ENCODE data around the gene CNGA1.
"Not testable (repeated sequence)": the region's sequence is repeated elsewhere in the genome, so short reads cannot be mapped to it uniquely, and the experiment has no call there.

The CNGA1 gene

GRCh38 chr4:48028696-48029095, 12.2 kb upstream of the CNGA1 start:
- DNase-seq: no peak

GRCh38 chr4:48027653-48028052, 11.2 kb upstream of the CNGA1 start:
- DNase-seq: no peak

GRCh38 chr4:48025005-48025404, 8.5 kb upstream of the CNGA1 start:
- DNase-seq: no peak

GRCh38 chr4:48024522-48024921, 8.0 kb upstream of the CNGA1 start:
- DNase-seq: no peak

GRCh38 chr4:48022192-48022799, 5.8 kb upstream of the CNGA1 start:
- DNase-seq: no peak

- DNase-seq: no peak
These were observed 4.6 kb upstream of the CNGA1 start for GRCh38 chr4:48021100-48021499.

GRCh38 chr4:48018112-48018511, 1.6 kb upstream of the CNGA1 start:
- no peak for DNase-seq

- peak; percentile 84 for DNase-seq
These were observed 659 bp upstream of the CNGA1 start for GRCh38 chr4:48017108-48017571.

GRCh38 chr4:48015678-48016077, 803 bp downstream of the CNGA1 start:
- no peak for DNase-seq

GRCh38 chr4:48015216-48015615, 1.3 kb downstream of the CNGA1 start:
- DNase-seq: no peak

- no peak for DNase-seq
These were observed 3.7 kb downstream of the CNGA1 start for GRCh38 chr4:48012824-48013223.

GRCh38 chr4:48011722-48012121, 4.8 kb downstream of the CNGA1 start:
- no peak for DNase-seq

- not testable (repeated sequence) for DNase-seq
These were observed 5.6 kb downstream of the CNGA1 start for GRCh38 chr4:48010906-48011305.

GRCh38 chr4:48008021-48008596, 8.4 kb downstream of the CNGA1 start:
- no peak for DNase-seq

- no peak for DNase-seq
These were observed 10.7 kb downstream of the CNGA1 start for GRCh38 chr4:48005781-48006180.

GRCh38 chr4:48003568-48003967, 12.9 kb downstream of the CNGA1 start:
- DNase-seq: peak; percentile 33

GRCh38 chr4:48002267-48002666, 14.2 kb downstream of the CNGA1 start:
- no peak for DNase-seq

- no peak for DNase-seq
These were observed 20.5 kb downstream of the CNGA1 start for GRCh38 chr4:47996021-47996420.

GRCh38 chr4:47992475-47992874, 24.0 kb downstream of the CNGA1 start:
- DNase-seq: not testable (repeated sequence)

- DNase-seq: no peak
These were observed 26.3 kb downstream of the CNGA1 start for GRCh38 chr4:47990145-47990544.

- no peak for DNase-seq
These were observed 41.9 kb downstream of the CNGA1 start for GRCh38 chr4:47974566-47974965.

- no peak for DNase-seq
These were observed 43.8 kb downstream of the CNGA1 start for GRCh38 chr4:47972721-47973120.

- no peak for DNase-seq
These were observed 44.3 kb downstream of the CNGA1 start for GRCh38 chr4:47972181-47972580.

GRCh38 chr4:47968847-47969246, 47.6 kb downstream of the CNGA1 start:
- DNase-seq: no peak

GRCh38 chr4:47954677-47955076, 61.8 kb downstream of the CNGA1 start:
- DNase-seq: no peak
